Measurements from ENCODE around the gene PALLD. TPM values are rescaled to one million over a fixed set of nuclear protein-coding genes. Genes with fewer than 3 reads are reported as not detected.

PALLD gene
- polyA plus RNA-seq, 1 donor (not counting 4 experiments of a cell fraction or from before 2014, with no cell fraction given) = 136 TPM

GRCh38 chr4:168504526-168504925, 7.7 kb downstream of the PALLD start:
- Histone ChIP-seq H4K20me1 (ENCODE audit: control insufficient read depth, extremely low read depth, insufficient read depth, low read length) (no peaks in the 10 kb centered on the region), H3K4me2 (ENCODE audit: control insufficient read depth, extremely low read depth, insufficient read depth, low read depth, low read length) (no peak overlapping the region), H2AFZ (ENCODE audit: control insufficient read depth, low read length) (no peak overlapping the region), H3K4me1 (ENCODE audit: control insufficient read depth, extremely low read depth, insufficient read depth, low read length) (no peaks in the 10 kb centered on the region), H3K9me1 (ENCODE audit: control insufficient read depth, extremely low read depth, insufficient read depth, low read length) (no peaks in the 10 kb centered on the region), H3K4me3 (ENCODE audit: control insufficient read depth in 2 of 3, extremely low read depth in 1 of 3, insufficient read depth in 2 of 3, low read depth in 1 of 3, low read length in 3 of 3) (no peak overlapping the region), H3K9me3 (ENCODE audit: control insufficient read depth, low read depth, low read length) (no peaks in the 10 kb centered on the region), H3K27me3 (ENCODE audit: control insufficient read depth, extremely low read depth, insufficient read depth, low read length) (no peaks in the 10 kb centered on the region), H3K36me3 (ENCODE audit: control insufficient read depth in 2 of 2, extremely low read depth in 1 of 2, insufficient read depth in 2 of 2, low read length in 2 of 2) (no peaks in the 10 kb centered on the region), H3K9ac (ENCODE audit: control insufficient read depth, extremely low read depth, insufficient read depth, low read length) (no peak overlapping the region), H3K79me2 (ENCODE audit: control insufficient read depth, insufficient read depth, low read length) (no peaks in the 10 kb centered on the region), H3K27ac (ENCODE audit: control insufficient read depth, insufficient read depth, low read length) (no peak overlapping the region)
- dilution Hi-C loops (cut with MboI; ENCODE audit: extremely low pct_ligation_motif_present, low sequenced_read_pairs) = no loop called here
- FAIRE-seq (no peak), DNase-seq (ENCODE audit: low read depth, low spot score) (no peak)
- TF ChIP-seq, protein P1, sequence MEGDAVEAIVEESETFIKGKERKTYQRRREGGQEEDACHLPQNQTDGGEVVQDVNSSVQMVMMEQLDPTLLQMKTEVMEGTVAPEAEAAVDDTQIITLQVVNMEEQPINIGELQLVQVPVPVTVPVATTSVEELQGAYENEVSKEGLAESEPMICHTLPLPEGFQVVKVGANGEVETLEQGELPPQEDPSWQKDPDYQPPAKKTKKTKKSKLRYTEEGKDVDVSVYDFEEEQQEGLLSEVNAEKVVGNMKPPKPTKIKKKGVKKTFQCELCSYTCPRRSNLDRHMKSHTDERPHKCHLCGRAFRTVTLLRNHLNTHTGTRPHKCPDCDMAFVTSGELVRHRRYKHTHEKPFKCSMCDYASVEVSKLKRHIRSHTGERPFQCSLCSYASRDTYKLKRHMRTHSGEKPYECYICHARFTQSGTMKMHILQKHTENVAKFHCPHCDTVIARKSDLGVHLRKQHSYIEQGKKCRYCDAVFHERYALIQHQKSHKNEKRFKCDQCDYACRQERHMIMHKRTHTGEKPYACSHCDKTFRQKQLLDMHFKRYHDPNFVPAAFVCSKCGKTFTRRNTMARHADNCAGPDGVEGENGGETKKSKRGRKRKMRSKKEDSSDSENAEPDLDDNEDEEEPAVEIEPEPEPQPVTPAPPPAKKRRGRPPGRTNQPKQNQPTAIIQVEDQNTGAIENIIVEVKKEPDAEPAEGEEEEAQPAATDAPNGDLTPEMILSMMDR (optimal IDR thresholded peaks at IDR 0.05 in 1 of 3, IDR thresholded peaks at IDR 0.05 in 1 of 3, conservative IDR thresholded peaks at IDR 0.05 in 1 of 3; ENCODE audit: extremely low read depth in 1 of 3, insufficient read depth in 2 of 3, low read length in 3 of 3) = no peak
- no peak for TF ChIP-seq EZH2 (IDR thresholded peaks at IDR 0.05; ENCODE audit: low read length)

GRCh38 chr4:168506014-168506413, 9.2 kb downstream of the PALLD start:
- Histone ChIP-seq H3K9ac (ENCODE audit: control insufficient read depth, extremely low read depth, insufficient read depth, low read length) (no peak overlapping the region), H3K9me1 (ENCODE audit: control insufficient read depth, extremely low read depth, insufficient read depth, low read length) (no peaks in the 10 kb centered on the region), H3K4me2 (ENCODE audit: control insufficient read depth, extremely low read depth, insufficient read depth, low read depth, low read length) (no peak overlapping the region), H3K4me1 (ENCODE audit: control insufficient read depth, extremely low read depth, insufficient read depth, low read length) (no peaks in the 10 kb centered on the region), H3K9me3 (ENCODE audit: control insufficient read depth, low read depth, low read length) (no peaks in the 10 kb centered on the region), H3K4me3 (ENCODE audit: control insufficient read depth in 2 of 3, extremely low read depth in 1 of 3, insufficient read depth in 2 of 3, low read depth in 1 of 3, low read length in 3 of 3) (no peak overlapping the region), H3K27me3 (ENCODE audit: control insufficient read depth, extremely low read depth, insufficient read depth, low read length) (no peaks in the 10 kb centered on the region), H2AFZ (ENCODE audit: control insufficient read depth, low read length) (no peak overlapping the region), H4K20me1 (ENCODE audit: control insufficient read depth, extremely low read depth, insufficient read depth, low read length) (no peaks in the 10 kb centered on the region), H3K27ac (ENCODE audit: control insufficient read depth, insufficient read depth, low read length) (no peak overlapping the region), H3K36me3 (ENCODE audit: control insufficient read depth in 2 of 2, extremely low read depth in 1 of 2, insufficient read depth in 2 of 2, low read length in 2 of 2) (no peaks in the 10 kb centered on the region), H3K79me2 (ENCODE audit: control insufficient read depth, insufficient read depth, low read length) (no peaks in the 10 kb centered on the region)
- FAIRE-seq = no peak
- TF ChIP-seq, protein P1 (optimal IDR thresholded peaks at IDR 0.05 in 1 of 3, IDR thresholded peaks at IDR 0.05 in 1 of 3, conservative IDR thresholded peaks at IDR 0.05 in 1 of 3; ENCODE audit: extremely low read depth in 1 of 3, insufficient read depth in 2 of 3, low read length in 3 of 3) = no peak
- TF ChIP-seq EZH2 (IDR thresholded peaks at IDR 0.05; ENCODE audit: low read length) = no peak
- dilution Hi-C loops (cut with MboI; ENCODE audit: extremely low pct_ligation_motif_present, low sequenced_read_pairs) = no loop called here
- no peak for DNase-seq (ENCODE audit: low read depth, low spot score)

Measured in keratinocyte (primary cell).